Esophagus squamous epithelium (tissue), 5 donors: Measurements from ENCODE around the gene IRX4. TPM values are rescaled to one million over a fixed set of nuclear protein-coding genes. Genes with fewer than 3 reads are reported as not detected.
"Not testable (repeated sequence)": the region's sequence is repeated elsewhere in the genome, so short reads cannot be mapped to it uniquely, and the experiment has no call there.

Source experiments
- DNase-seq: peaks from one replicate; lab custom pipeline; 2025; lab: John Stamatoyannopoulos, UW
- H3K27ac ChIP-seq, 4 donors: fragments of 200-600 bp; sonication (generic); one replicate each; pipeline ENCODE4 v1.5.1; 2016 to 2019; ENCODE audit warnings: mild to moderate bottlenecking in 1 of 4
- H3K27me3 ChIP-seq, 4 donors: fragments of 200-600 bp; sonication (generic); 1 replicate in 3 of 4; 2 replicates in 1 of 4; pipeline versions ENCODE4 v1.5.1 to v1.6.0; 2017 to 2021; ENCODE audit warnings: antibody characterized with exemption in 1 of 4
- H3K36me3 ChIP-seq, 3 donors: fragments of 200-600 bp; sonication (generic); one replicate each; pipeline ENCODE4 v1.5.1; 2016 to 2019
- H3K4me1 ChIP-seq, 3 donors: fragments of 200-600 bp; sonication (generic); one replicate each; pipeline ENCODE4 v1.5.1; 2017 to 2019
- H3K4me3 ChIP-seq, 4 donors: fragments of 200-600 bp; sonication (generic); 1 replicate in 3 of 4; 2 replicates in 1 of 4; pipeline ENCODE4 v1.5.1; 2016 to 2019; ENCODE audit warnings: mild to moderate bottlenecking in 2 of 4, moderate library complexity in 1 of 4
- H3K9me3 ChIP-seq, 3 donors: fragments of 200-600 bp; sonication (generic); one replicate each; pipeline ENCODE4 v1.5.1; 2016 to 2019
- POLR2A ChIP-seq, 4 donors: fragments of 450-650 bp; IDR thresholded peaks; one replicate each; pipeline ENCODE4 v1.6.1; 2017; ENCODE audit warnings: antibody characterized with exemption in 4 of 4, mild to moderate bottlenecking in 4 of 4, moderate library complexity in 3 of 4
- WGBS, 2 donors: methylation state at CpG; one replicate each; pipeline ENCODE4 v1.1.5; 2018; 5-methylcytosine and 5-hydroxymethylcytosine counted together
- intact Hi-C: fragments of 100-400 bp; cut with DNase I; formaldehyde crosslinking; loops from one replicate; pipeline ENCODE4 v1.15.0; 2022
- total RNA-seq, 4 donors: library from RNA; depleted of rRNA; stranded (reverse); fragments of >200 nt; gene quantifications; one replicate each; pipeline ENCODE4 v1.1.0, GENCODE V29; 2016
- TF ChIP-seq, protein P1 (sequence below), 6 experiments: fragments of 450-650 bp in 4 of 6; fragments of 200-600 bp in 2 of 6; sonication (generic) in 2 of 6; IDR thresholded peaks; one replicate each; pipeline ENCODE4 v1.5.1; 2016 to 2019; ENCODE audit warnings: antibody characterized with exemption in 6 of 6, mild to moderate bottlenecking in 4 of 6, moderate library complexity in 4 of 6
- donor health status: DM: yes; HTN: yes; CAD: no.

IRX4 gene
- total RNA-seq, 4 donors from 2014 or later, result 22.1 to 36.2 (median 29.1) TPM

- WGBS, 2 donors, result 34 to 91% methylated on average over 1 of the region's 1 CpG
- H3K9me3 ChIP-seq, result no peaks in the 10 kb centered on the region
Measured at GRCh38 chr5:1845696-1846095, 37.0 kb downstream of the IRX4 start.

DNA sequence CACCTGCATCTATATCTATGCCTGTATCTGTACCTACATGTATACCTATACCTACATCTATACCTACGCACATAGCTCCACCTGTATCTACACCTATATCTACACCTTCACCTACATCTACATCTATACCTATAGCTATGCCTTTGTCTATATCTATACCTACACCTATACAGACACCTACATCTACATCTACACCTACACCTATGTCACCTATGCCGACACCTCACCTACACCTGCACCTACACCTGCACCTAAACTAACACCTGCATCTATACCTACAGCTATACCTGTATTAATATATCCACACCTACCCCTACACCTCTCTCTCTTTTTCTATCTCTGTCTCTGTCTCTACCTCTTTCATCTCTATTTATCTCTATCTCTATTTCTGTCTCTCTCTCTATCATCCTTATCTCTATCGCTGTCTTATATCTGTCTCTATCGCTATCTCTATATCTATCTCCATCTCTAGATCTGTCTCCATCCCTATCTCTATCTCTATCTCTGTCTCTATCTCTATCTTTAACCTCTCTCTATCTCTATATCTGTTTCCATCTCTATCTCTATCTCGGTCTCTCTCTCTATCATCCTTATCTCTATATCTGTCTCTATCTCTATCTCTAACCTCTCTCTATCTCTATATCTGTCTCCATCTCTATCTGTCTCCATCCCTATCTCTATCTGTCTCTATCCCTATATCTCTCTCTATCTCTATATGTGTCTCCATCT is 37.9 kb downstream of the IRX4 start:
- H3K27me3 ChIP-seq, result peaks cover 0 to 87% (median 0%) of the 10 kb centered on the region in 4 donors
- intact Hi-C loops, result no loop called here
- WGBS, 2 donors, result 95% methylated on average over 5 of the region's 5 CpGs

More at GRCh38 chr5:1845696-1846095, 37.0 kb downstream of the IRX4 start:
- Histone ChIP-seq H3K4me3 (no peak overlapping the region), H3K27ac (no peak overlapping the region), H3K27me3 (peaks cover 0 to 87% (median 1%) of the 10 kb centered on the region in 4 donors), H3K4me1 (peaks cover 0 to 3% (median 0%) of the 10 kb centered on the region in 3 donors), H3K36me3 (no peaks in the 10 kb centered on the region)
- TF ChIP-seq POLR2A (IDR thresholded peaks at IDR 0.05), result no peak
- TF ChIP-seq, protein P1, sequence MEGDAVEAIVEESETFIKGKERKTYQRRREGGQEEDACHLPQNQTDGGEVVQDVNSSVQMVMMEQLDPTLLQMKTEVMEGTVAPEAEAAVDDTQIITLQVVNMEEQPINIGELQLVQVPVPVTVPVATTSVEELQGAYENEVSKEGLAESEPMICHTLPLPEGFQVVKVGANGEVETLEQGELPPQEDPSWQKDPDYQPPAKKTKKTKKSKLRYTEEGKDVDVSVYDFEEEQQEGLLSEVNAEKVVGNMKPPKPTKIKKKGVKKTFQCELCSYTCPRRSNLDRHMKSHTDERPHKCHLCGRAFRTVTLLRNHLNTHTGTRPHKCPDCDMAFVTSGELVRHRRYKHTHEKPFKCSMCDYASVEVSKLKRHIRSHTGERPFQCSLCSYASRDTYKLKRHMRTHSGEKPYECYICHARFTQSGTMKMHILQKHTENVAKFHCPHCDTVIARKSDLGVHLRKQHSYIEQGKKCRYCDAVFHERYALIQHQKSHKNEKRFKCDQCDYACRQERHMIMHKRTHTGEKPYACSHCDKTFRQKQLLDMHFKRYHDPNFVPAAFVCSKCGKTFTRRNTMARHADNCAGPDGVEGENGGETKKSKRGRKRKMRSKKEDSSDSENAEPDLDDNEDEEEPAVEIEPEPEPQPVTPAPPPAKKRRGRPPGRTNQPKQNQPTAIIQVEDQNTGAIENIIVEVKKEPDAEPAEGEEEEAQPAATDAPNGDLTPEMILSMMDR (IDR thresholded peaks at IDR 0.05), result no peak
- no peak for DNase-seq
- intact Hi-C loops, result no loop called here

GRCh38 chr5:1843761-1844160 is 39.0 kb downstream of the IRX4 start:
- H3K4me3 ChIP-seq, H3K36me3 ChIP-seq, H3K9me3 ChIP-seq, H3K27ac ChIP-seq, intact Hi-C loops, DNase-seq, H3K4me1 ChIP-seq: not testable (repeated sequence)
- H3K27me3 ChIP-seq, result peaks cover 0 to 85% (median 0%) of the 10 kb centered on the region in 4 donors
- 84 to 91% methylated on average over 7 to 10 of the region's 10 CpGs for WGBS, 2 donors

More for the DNA sequence above, 37.9 kb downstream of the IRX4 start:
- Histone ChIP-seq H3K36me3 (no peaks in the 10 kb centered on the region), H3K4me3 (no peak overlapping the region), H3K27ac (no peak overlapping the region), H3K4me1 (no peaks in the 10 kb centered on the region), H3K9me3 (no peaks in the 10 kb centered on the region)
- no peak for TF ChIP-seq POLR2A (IDR thresholded peaks at IDR 0.05)
- TF ChIP-seq, protein P1 (IDR thresholded peaks at IDR 0.05), result no peak
- no peak for DNase-seq

DNA sequence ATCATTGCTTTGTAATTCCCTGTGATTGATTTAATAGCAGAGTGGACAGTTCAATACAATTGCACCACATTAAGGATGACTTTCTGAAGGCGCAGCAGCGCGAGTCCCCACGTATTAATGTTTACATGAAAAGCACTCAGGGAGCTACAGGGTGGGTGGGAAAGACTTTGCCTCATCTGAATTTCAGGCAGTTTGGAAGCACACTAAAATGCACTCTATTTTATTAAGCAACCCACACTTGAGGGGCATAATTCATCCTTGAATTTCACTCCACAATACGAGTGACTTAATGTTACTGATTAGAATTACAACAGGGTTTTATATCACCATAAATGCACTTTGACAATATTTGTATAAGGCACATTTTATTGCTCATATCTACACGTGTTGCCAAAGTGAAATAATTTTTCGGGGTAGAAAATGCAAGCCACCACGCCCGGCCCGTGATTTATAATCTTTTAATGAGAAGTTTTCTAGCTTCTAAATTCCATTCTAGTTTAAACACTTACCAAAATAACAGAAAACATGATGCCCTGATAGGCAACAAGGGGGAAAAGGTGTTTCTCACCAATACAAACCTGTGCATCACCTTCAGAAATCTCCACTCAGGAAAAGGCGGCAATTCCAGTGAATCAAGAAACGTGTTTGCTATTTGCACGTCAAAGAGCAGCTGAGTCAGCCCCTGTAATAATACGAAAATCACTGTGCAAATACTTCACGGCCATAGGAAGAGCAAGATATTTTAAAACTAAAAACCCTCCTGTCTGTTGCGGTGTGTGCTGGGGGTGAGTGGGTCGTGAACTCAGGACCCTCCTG is 40.5 kb downstream of the IRX4 start:
- H3K27me3 ChIP-seq, result peaks cover 0 to 80% (median 0%) of the 10 kb centered on the region in 4 donors
- H3K4me1 ChIP-seq, result no peaks in the 10 kb centered on the region
- 57 to 58% methylated on average over 17 of the region's 17 CpGs for WGBS, 2 donors
- intact Hi-C loops, result no loop called here
- H3K27ac ChIP-seq, result no peak overlapping the region
- TF ChIP-seq POLR2A (IDR thresholded peaks at IDR 0.05), result no peak
- TF ChIP-seq, protein P1 (IDR thresholded peaks at IDR 0.05), result no peak
- H3K4me3 ChIP-seq, result no peak overlapping the region
- no peak for DNase-seq
- no peaks in the 10 kb centered on the region for H3K9me3 ChIP-seq
- H3K36me3 ChIP-seq, result no peaks in the 10 kb centered on the region

GRCh38 chr5:1840741-1841521 is 41.8 kb downstream of the IRX4 start:
- Histone ChIP-seq H3K27ac (no peak overlapping the region), H3K27me3 (peaks cover 0 to 79% (median 0%) of the 10 kb centered on the region in 4 donors), H3K4me3 (no peak overlapping the region), H3K36me3 (no peaks in the 10 kb centered on the region), H3K4me1 (no peaks in the 10 kb centered on the region), H3K9me3 (no peaks in the 10 kb centered on the region)
- DNase-seq, result no peak
- intact Hi-C loops, result no loop called here
- TF ChIP-seq POLR2A (IDR thresholded peaks at IDR 0.05), result no peak
- TF ChIP-seq, protein P1 (IDR thresholded peaks at IDR 0.05), result no peak
- 53 to 71% methylated on average over 6 to 31 of the region's 31 CpGs for WGBS, 2 donors
